ENCODE measurements around the gene MSMP. TPM values are rescaled to one million over a fixed set of nuclear protein-coding genes. Genes with fewer than 3 reads are reported as not detected.
A peak's percentile ranks its signal among the peaks of the same experiment; 100 is the strongest.

MSMP gene
- total and polyA plus RNA-seq, 10 of the 15 experiments (the other 5 are each of a cell fraction or from before 2014, with no cell fraction given), result 0.33 to 2.4 (median 0.86) TPM; not detected in 4

DNA sequence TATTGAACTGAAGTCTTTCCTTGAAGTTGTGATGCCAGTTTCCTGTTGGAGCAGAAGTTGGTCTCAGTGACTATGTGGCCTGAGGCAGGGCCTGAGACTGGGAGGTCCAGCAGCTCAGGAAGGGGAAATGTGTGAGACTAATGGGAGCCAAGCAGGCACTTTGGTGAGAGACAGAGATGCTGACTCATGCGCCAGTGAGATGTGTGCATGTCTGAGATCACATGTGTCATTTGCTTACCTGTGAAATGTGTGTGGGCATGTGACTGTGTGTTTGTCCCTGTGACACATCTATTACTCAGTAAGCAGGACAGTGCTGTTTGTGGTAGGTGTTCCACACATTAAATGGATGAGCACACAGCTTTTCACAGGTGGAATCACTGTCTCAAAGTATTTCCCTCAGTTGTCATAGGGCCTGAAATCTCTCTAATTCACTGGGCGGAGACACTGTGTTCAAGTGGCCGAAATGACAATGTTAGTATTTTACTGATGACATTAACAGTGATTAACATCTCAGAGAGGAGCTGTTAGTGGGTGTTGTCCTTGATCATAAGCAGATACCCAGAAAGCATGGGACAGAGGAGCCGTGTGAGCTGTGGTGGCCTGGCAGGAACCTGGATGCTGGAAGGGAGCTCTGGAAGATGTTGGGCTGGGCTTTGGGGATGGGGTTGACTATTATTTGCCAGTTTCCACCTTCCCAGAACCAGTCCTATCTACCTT lies 44.7 kb upstream of the MSMP start:
- Histone ChIP-seq H3K9me3 (replicated peaks; ENCODE audit: control insufficient read depth, insufficient read depth, low read length) (no peaks in the 10 kb centered on the region), H3K4me1 (ENCODE audit: control insufficient read depth, insufficient read depth, low read length) (peaks cover 21% of the 10 kb centered on the region), H3K79me2 (ENCODE audit: control insufficient read depth, insufficient read depth, low read length) (no peaks in the 10 kb centered on the region), H3K4me3 (no peak overlapping the region), H4K20me1 (ENCODE audit: control insufficient read depth, insufficient read depth) (no peaks in the 10 kb centered on the region), H3K27me3 (replicated peaks in 1 of 2; ENCODE audit: control insufficient read depth in 2 of 2, insufficient read depth in 2 of 2, low read length in 1 of 2) (no peaks in the 10 kb centered on the region), H3K36me3 (ENCODE audit: control insufficient read depth in 2 of 2, insufficient read depth in 2 of 2, low read length in 1 of 2) (peaks cover 0 to 13% of the 10 kb centered on the region in 2 experiments; a peak in 2 of 4 replicates), H3K4me2 (ENCODE audit: control insufficient read depth, insufficient read depth) (no peak overlapping the region), H3K9ac (ENCODE audit: control insufficient read depth, insufficient read depth, low read length) (no peak overlapping the region), H3K27ac (ENCODE audit: control insufficient read depth, insufficient read depth) (no peak overlapping the region), H2AFZ (ENCODE audit: control insufficient read depth, low read depth, low read length) (no peak overlapping the region)
- peak; percentile 56 for ATAC-seq
- in situ Hi-C loops (cut with MboI), result no loop called here
- BruUV-seq (replicated peaks), result no TSS peak
- no peak for FAIRE-seq
- DNase-seq (ENCODE audit: low read depth, low spot score), result no peak
- ChIA-PET RAD21 (ENCODE audit: unreplicated experiment) (interaction anchor here (1.1 kb wide), 1 partner anchor 60 kb away, joined by 3 read pairs; no protein-coding TSS in a partner anchor), CTCF (interaction anchor here (0.7 to 1.7 kb wide), 6 partner anchors 9 to 84 kb away, joined by 3 to 6 read pairs (median 4); partner anchors contain the start of genes HINT2 and SPAG8), SMC1A (ENCODE audit: uncharacterized antibody, unreplicated experiment) (no interaction called here), POLR2A (interaction anchor here (1.8 kb wide), 1 partner anchor 15 kb away, joined by 5 read pairs; the partner anchor contains the start of gene HINT2)
- intact Hi-C loops (cut with micrococcal nuclease; ENCODE audit: unreplicated experiment), result no loop called here
- 97% methylated on average over 4 of the region's 4 CpGs for WGBS (ENCODE audit: insufficient coverage, insufficient replicate concordance, low lambda C conversion rate, missing lambda C conversion rate)
- TF ChIP-seq BACH1 (IDR thresholded peaks at IDR 0.05; ENCODE audit: borderline replicate concordance) (peak; percentile 91; the same call in 1 of the 2 replicates), HDGF (IDR thresholded peaks at IDR 0.05) (0 out of 2 replicates have a peak, but pooled peaks have one; percentile 25), PAX8 (IDR thresholded peaks at IDR 0.05) (no peak), BHLHE40 (IDR thresholded peaks at IDR 0.05; ENCODE audit: borderline replicate concordance in 1 of 2, low read depth in 2 of 2, low read length in 1 of 2) (peak; percentile 53 to 69; a peak in 2 of 4 replicates), ATF7 (IDR thresholded peaks at IDR 0.05; ENCODE audit: low read depth) (0 out of 2 replicates have a peak, but pooled peaks have one; percentile 35), ZNF217 (IDR thresholded peaks at IDR 0.05) (no peak), RAD51 (IDR thresholded peaks at IDR 0.05) (peak; percentile 91), CBX3 (IDR thresholded peaks at IDR 0.05; ENCODE audit: borderline replicate concordance, low read depth) (no peak)
- TF ChIP-seq, protein P1, sequence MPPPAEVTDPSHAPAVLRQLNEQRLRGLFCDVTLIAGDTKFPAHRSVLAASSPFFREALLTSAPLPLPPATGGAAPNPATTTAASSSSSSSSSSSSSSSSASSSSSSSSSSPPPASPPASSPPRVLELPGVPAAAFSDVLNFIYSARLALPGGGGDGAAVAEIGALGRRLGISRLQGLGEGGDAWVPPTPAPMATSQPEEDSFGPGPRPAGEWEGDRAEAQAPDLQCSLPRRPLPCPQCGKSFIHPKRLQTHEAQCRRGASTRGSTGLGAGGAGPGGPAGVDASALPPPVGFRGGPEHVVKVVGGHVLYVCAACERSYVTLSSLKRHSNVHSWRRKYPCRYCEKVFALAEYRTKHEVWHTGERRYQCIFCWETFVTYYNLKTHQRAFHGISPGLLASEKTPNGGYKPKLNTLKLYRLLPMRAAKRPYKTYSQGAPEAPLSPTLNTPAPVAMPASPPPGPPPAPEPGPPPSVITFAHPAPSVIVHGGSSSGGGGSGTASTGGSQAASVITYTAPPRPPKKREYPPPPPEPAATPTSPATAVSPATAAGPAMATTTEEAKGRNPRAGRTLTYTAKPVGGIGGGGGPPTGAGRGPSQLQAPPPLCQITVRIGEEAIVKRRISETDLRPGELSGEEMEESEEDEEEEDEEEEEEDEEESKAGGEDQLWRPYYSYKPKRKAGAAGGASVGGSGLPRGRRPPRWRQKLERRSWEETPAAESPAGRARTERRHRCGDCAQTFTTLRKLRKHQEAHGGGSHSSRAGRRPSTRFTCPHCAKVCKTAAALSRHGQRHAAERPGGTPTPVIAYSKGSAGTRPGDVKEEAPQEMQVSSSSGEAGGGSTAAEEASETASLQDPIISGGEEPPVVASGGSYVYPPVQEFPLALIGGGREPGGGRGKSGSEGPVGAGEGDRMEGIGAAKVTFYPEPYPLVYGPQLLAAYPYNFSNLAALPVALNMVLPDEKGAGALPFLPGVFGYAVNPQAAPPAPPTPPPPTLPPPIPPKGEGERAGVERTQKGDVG (CRISPR knock-in tag; IDR thresholded peaks at IDR 0.05), result no peak
- TF ChIP-seq, protein P2, sequence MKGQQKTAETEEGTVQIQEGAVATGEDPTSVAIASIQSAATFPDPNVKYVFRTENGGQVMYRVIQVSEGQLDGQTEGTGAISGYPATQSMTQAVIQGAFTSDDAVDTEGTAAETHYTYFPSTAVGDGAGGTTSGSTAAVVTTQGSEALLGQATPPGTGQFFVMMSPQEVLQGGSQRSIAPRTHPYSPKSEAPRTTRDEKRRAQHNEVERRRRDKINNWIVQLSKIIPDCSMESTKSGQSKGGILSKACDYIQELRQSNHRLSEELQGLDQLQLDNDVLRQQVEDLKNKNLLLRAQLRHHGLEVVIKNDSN (IDR thresholded peaks at IDR 0.05; ENCODE audit: borderline replicate concordance, extremely low read length, insufficient read depth, low read depth, low read length), result peak; percentile 21
- TF ChIP-seq, protein P3, sequence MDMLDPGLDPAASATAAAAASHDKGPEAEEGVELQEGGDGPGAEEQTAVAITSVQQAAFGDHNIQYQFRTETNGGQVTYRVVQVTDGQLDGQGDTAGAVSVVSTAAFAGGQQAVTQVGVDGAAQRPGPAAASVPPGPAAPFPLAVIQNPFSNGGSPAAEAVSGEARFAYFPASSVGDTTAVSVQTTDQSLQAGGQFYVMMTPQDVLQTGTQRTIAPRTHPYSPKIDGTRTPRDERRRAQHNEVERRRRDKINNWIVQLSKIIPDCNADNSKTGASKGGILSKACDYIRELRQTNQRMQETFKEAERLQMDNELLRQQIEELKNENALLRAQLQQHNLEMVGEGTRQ (IDR thresholded peaks at IDR 0.05; ENCODE audit: borderline replicate concordance, low read depth, low read length), result peak; percentile 35; the same call in 1 of the 2 replicates
- TF ChIP-seq, protein P4, sequence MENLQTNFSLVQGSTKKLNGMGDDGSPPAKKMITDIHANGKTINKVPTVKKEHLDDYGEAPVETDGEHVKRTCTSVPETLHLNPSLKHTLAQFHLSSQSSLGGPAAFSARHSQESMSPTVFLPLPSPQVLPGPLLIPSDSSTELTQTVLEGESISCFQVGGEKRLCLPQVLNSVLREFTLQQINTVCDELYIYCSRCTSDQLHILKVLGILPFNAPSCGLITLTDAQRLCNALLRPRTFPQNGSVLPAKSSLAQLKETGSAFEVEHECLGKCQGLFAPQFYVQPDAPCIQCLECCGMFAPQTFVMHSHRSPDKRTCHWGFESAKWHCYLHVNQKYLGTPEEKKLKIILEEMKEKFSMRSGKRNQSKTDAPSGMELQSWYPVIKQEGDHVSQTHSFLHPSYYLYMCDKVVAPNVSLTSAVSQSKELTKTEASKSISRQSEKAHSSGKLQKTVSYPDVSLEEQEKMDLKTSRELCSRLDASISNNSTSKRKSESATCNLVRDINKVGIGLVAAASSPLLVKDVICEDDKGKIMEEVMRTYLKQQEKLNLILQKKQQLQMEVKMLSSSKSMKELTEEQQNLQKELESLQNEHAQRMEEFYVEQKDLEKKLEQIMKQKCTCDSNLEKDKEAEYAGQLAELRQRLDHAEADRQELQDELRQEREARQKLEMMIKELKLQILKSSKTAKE (IDR thresholded peaks at IDR 0.05; ENCODE audit: low read depth, poor library complexity, severe bottlenecking), result peak; percentile 33
- TF ChIP-seq, protein P5, sequence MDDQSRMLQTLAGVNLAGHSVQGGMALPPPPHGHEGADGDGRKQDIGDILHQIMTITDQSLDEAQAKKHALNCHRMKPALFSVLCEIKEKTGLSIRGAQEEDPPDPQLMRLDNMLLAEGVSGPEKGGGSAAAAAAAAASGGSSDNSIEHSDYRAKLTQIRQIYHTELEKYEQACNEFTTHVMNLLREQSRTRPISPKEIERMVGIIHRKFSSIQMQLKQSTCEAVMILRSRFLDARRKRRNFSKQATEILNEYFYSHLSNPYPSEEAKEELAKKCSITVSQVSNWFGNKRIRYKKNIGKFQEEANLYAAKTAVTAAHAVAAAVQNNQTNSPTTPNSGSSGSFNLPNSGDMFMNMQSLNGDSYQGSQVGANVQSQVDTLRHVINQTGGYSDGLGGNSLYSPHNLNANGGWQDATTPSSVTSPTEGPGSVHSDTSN (IDR thresholded peaks at IDR 0.05; ENCODE audit: insufficient replicate concordance, low read depth, low read length), result peak; percentile 53

Data from GM12878 (cell line).